ENCODE data around the gene PARP2.

Gene PARP2

GRCh38 chr14:20386276-20386855 lies 42.9 kb downstream of the PARP2 start:
- no peaks in the 10 kb centered on the region for H3K36me3 ChIP-seq (replicated peaks; ENCODE audit: insufficient read depth, low read length)
- no peaks in the 10 kb centered on the region for H3K27me3 ChIP-seq (replicated peaks; ENCODE audit: insufficient read depth, low read length)
- no peaks in the 10 kb centered on the region for H3F3A ChIP-seq (ENCODE audit: insufficient read depth, low read length)
- H4K20me1 ChIP-seq (ENCODE audit: insufficient read depth, low read length), result no peaks in the 10 kb centered on the region
- no peak overlapping the region for H3K27ac ChIP-seq (ENCODE audit: low read length)
- TF ChIP-seq EZH2 (optimal IDR thresholded peaks at IDR 0.05; ENCODE audit: low read depth, low read length), result no peak
- TF ChIP-seq, protein P1, sequence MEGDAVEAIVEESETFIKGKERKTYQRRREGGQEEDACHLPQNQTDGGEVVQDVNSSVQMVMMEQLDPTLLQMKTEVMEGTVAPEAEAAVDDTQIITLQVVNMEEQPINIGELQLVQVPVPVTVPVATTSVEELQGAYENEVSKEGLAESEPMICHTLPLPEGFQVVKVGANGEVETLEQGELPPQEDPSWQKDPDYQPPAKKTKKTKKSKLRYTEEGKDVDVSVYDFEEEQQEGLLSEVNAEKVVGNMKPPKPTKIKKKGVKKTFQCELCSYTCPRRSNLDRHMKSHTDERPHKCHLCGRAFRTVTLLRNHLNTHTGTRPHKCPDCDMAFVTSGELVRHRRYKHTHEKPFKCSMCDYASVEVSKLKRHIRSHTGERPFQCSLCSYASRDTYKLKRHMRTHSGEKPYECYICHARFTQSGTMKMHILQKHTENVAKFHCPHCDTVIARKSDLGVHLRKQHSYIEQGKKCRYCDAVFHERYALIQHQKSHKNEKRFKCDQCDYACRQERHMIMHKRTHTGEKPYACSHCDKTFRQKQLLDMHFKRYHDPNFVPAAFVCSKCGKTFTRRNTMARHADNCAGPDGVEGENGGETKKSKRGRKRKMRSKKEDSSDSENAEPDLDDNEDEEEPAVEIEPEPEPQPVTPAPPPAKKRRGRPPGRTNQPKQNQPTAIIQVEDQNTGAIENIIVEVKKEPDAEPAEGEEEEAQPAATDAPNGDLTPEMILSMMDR (IDR thresholded peaks at IDR 0.05; ENCODE audit: low read length), result no peak
- TF ChIP-seq EZH2phosphoT487 (IDR thresholded peaks at IDR 0.05; ENCODE audit: low read length), result no peak
- no peaks in the 10 kb centered on the region for H3K9me2 ChIP-seq (replicated peaks; ENCODE audit: insufficient read depth, low read length)
- H3K9ac ChIP-seq (ENCODE audit: low read length), result no peak overlapping the region
- no peak overlapping the region for H3K4me2 ChIP-seq (ENCODE audit: low read depth, low read length)
- no peak overlapping the region for H3K4me3 ChIP-seq (ENCODE audit: low read length)
- no peak for DNase-seq
- H3K4me1 ChIP-seq (ENCODE audit: low read length), result no peaks in the 10 kb centered on the region
- no peak overlapping the region for H2AFZ ChIP-seq (ENCODE audit: low read length)
- H3K79me2 ChIP-seq (ENCODE audit: low read length), result no peaks in the 10 kb centered on the region
- H3K9me3 ChIP-seq (replicated peaks; ENCODE audit: insufficient read depth, low read length), result no peaks in the 10 kb centered on the region

DNA sequence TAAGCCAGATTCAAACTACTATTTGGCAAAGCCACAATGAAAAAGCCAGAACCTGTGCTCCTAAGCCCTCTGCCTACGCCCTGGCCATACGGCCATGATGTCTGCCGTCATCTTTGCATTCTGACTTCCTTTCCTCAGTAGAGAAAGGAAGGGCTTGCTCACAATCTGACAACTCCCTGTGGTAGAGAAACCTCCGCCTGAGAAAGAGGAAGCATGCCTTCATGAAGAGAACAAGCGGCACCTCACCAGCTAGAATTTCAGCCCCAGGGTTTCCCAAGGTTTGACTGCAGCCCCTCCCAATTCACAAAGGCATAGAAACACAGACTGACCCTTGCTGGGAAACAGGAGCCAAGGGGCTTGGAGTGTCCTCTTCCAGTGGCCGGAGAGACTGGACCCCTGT lies 44.1 kb downstream of the PARP2 start:
- no peak overlapping the region for H3K4me3 ChIP-seq (ENCODE audit: low read length)
- no peak overlapping the region for H2AFZ ChIP-seq (ENCODE audit: low read length)
- H3K27me3 ChIP-seq (replicated peaks; ENCODE audit: insufficient read depth, low read length), result no peaks in the 10 kb centered on the region
- no peaks in the 10 kb centered on the region for H3K79me2 ChIP-seq (ENCODE audit: low read length)
- TF ChIP-seq, protein P1 (IDR thresholded peaks at IDR 0.05; ENCODE audit: low read length), result no peak
- TF ChIP-seq EZH2phosphoT487 (IDR thresholded peaks at IDR 0.05; ENCODE audit: low read length), result no peak
- TF ChIP-seq EZH2 (optimal IDR thresholded peaks at IDR 0.05; ENCODE audit: low read depth, low read length), result no peak
- H4K20me1 ChIP-seq (ENCODE audit: insufficient read depth, low read length), result no peaks in the 10 kb centered on the region
- no peaks in the 10 kb centered on the region for H3K9me3 ChIP-seq (replicated peaks; ENCODE audit: insufficient read depth, low read length)
- no peak overlapping the region for H3K27ac ChIP-seq (ENCODE audit: low read length)
- H3K36me3 ChIP-seq (replicated peaks; ENCODE audit: insufficient read depth, low read length), result no peaks in the 10 kb centered on the region
- H3K9ac ChIP-seq (ENCODE audit: low read length), result no peak overlapping the region
- no peaks in the 10 kb centered on the region for H3F3A ChIP-seq (ENCODE audit: insufficient read depth, low read length)
- no peak for DNase-seq
- no peak overlapping the region for H3K4me2 ChIP-seq (ENCODE audit: low read depth, low read length)
- H3K9me2 ChIP-seq (replicated peaks; ENCODE audit: insufficient read depth, low read length), result no peaks in the 10 kb centered on the region
- H3K4me1 ChIP-seq (ENCODE audit: low read length), result no peaks in the 10 kb centered on the region

- DNase-seq, result no peak
- Histone ChIP-seq H4K20me1 (ENCODE audit: insufficient read depth, low read length) (no peaks in the 10 kb centered on the region), H2AFZ (ENCODE audit: low read length) (no peak overlapping the region), H3K27ac (ENCODE audit: low read length) (no peak overlapping the region), H3F3A (ENCODE audit: insufficient read depth, low read length) (no peaks in the 10 kb centered on the region), H3K9me3 (replicated peaks; ENCODE audit: insufficient read depth, low read length) (no peaks in the 10 kb centered on the region), H3K27me3 (replicated peaks; ENCODE audit: insufficient read depth, low read length) (no peaks in the 10 kb centered on the region), H3K79me2 (ENCODE audit: low read length) (no peaks in the 10 kb centered on the region), H3K4me2 (ENCODE audit: low read depth, low read length) (no peak overlapping the region), H3K36me3 (replicated peaks; ENCODE audit: insufficient read depth, low read length) (no peaks in the 10 kb centered on the region), H3K4me3 (ENCODE audit: low read length) (no peak overlapping the region), H3K4me1 (ENCODE audit: low read length) (no peaks in the 10 kb centered on the region), H3K9me2 (replicated peaks; ENCODE audit: insufficient read depth, low read length) (no peaks in the 10 kb centered on the region), H3K9ac (ENCODE audit: low read length) (no peak overlapping the region)
- TF ChIP-seq, protein P1 (IDR thresholded peaks at IDR 0.05; ENCODE audit: low read length), result no peak
- TF ChIP-seq EZH2 (optimal IDR thresholded peaks at IDR 0.05; ENCODE audit: low read depth, low read length), result no peak
- TF ChIP-seq EZH2phosphoT487 (IDR thresholded peaks at IDR 0.05; ENCODE audit: low read length), result no peak
These were observed 44.7 kb downstream of the PARP2 start for GRCh38 chr14:20388159-20388558.
